ENCODE results near the gene SLFN11.

DNA sequence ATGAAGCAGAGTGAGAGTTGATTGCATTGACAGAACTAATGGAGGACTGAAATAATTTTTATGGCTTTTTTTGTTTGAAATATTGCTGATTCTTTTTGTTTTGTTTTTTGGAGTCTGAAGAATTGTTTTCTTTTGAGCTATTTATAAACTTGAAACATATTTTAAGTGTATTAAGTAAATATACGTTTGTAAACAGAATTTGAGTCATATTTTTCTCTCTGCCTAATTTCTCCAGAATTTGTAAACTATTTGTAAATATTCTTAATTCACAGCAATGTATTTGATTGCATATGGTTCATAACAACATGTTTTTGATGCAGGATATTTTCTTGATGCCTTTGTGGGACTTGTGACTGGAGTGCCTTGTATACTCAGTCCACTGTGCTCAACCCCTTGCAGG is 50.7 kb downstream of the SLFN11 start:
- no peak for TF ChIP-seq CTCF (IDR thresholded peaks at IDR 0.05)
- no peak for TF ChIP-seq POLR2A (IDR thresholded peaks at IDR 0.05)

Measured in Peyer's patch (tissue), 4 donors.